ENCODE measurements around the gene WNK2.

The WNK2 gene

DNA sequence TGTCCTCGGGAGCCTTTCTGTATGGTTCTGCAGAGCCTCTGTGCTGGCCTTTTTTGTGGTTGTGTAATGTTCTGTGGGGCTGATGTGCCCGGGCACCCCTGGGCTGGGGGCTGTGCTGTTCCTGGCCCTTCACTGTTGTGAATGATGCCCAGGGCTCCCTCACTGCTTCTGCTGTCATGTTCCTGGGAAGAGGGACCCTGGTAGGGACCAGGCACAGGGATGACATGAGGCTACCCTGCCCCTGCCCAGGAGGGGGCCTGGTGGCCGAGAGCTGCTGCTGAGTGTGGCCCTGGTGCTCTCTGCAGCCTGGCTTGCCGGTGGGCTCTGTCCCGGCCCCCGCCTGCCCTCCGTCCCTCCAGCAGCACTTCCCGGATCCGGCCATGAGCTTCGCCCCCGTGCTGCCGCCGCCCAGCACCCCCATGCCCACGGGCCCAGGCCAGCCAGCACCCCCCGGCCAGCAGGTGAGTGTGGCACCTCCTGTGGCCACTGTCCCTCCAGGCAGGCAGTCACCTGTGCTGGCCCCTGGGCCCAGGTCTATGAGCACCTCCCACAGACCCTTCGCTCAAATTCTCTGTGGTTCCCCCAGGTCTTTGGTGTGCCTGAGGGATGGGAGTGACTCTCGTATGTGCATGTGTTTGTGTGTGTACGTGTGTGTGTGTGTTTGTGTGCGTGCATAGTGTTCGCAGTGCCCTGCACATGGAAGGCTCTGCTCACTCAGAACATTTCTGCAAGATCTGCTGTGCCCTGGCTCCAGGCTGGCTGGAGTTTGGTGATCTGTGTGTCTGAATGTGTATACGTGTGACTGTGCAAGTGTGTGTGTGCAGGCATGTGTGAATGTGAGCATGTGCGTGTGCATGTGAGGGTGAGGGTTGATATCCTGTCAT is 72.3 kb downstream of the WNK2 start:
- H3K4me3 ChIP-seq = no peak overlapping the region
- no peak for TF ChIP-seq EZH2 (IDR thresholded peaks at IDR 0.05)
- no peak overlapping the region for H3K27ac ChIP-seq
- no peaks in the 10 kb centered on the region for H3K36me3 ChIP-seq (ENCODE audit: insufficient read depth, low read length)
- H3K9ac ChIP-seq (ENCODE audit: insufficient read length) = no peak overlapping the region
- no peaks in the 10 kb centered on the region for H3K9me3 ChIP-seq (ENCODE audit: low read depth, low read length)
- DNase-seq (ENCODE audit: low read depth, low spot score) = no peak

DNA sequence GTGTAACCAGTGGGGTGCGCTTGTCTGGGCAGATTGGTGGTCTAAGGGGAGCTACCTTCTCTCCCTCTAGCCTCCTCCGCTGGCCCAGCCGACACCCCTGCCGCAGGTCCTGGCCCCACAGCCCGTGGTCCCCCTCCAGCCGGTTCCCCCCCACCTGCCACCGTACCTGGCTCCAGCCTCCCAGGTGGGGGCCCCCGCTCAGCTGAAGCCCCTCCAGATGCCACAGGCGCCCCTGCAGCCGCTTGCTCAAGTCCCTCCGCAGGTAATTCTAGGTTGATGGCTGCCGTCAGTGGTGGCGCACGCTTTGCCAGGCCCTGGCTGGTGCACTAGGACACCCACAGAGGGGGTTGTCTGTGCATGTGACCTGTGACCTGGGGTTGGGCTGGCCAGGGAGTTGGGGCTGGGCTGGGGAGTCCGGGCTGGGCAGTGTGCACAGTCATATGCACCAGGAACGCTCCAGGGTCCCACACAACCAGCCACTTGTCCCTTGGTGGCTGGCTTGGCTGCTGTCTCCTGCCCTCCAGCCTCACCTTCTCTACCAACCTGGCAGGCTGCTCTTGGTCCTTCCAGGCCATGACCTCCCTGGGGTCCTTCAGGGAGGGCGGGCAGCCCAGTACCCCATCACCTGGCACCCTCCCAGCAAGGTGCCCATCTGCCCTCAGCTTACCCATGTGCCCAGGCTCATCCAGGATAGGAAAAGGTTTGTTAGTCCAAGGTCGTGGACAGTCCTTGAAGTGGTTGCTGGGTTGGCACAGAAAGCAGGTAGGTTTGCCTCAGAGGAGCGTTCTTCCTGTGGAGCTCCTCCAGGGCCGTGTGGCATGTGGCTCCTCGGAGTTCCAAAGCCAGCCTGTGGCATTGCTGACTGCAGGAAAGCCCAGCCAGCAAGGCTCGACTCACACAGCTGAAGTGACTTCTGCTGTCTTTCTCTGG is 73.2 kb downstream of the WNK2 start:
- Histone ChIP-seq H3K36me3 (ENCODE audit: insufficient read depth, low read length) (no peaks in the 10 kb centered on the region), H3K9me3 (ENCODE audit: low read depth, low read length) (no peaks in the 10 kb centered on the region), H3K4me3 (no peak overlapping the region), H3K9ac (ENCODE audit: insufficient read length) (no peak overlapping the region), H3K27ac (no peak overlapping the region)
- TF ChIP-seq EZH2 (IDR thresholded peaks at IDR 0.05) = no peak
- no peak for TF ChIP-seq POLR2AphosphoS5 (IDR thresholded peaks at IDR 0.05; ENCODE audit: borderline replicate concordance, low read depth, low read length)
- no peak for TF ChIP-seq FOXP2 (optimal IDR thresholded peaks at IDR 0.05; ENCODE audit: control extremely low read depth, extremely low read length, insufficient read depth)
- DNase-seq (ENCODE audit: low read depth, low spot score) = no peak

DNA sequence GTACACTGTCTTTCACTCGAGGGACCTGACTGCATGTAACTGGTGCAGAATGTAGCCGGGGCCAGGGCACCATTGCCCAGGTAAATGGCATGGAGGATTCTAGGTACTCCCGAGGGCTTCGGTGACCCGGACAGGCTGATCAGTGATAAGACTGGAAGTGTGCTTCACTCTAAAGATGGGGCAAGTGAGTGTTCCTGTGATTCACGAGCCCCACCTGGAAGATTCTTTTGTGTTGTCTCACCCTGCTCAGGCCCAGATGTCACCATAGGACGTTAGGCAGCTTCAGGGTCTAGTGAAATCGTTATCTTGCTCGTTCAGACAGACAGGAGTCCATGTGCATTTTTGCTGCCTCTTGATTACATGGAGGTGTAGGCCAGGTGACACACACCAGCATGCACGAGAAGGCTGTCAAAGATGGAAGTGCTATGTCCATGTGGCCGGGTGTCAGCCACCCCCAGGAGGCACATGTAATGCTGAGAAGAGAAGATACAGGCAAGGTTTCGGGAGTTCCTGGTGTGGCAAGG is 73.9 kb downstream of the WNK2 start:
- Histone ChIP-seq H3K9me3 (ENCODE audit: low read depth, low read length) (no peaks in the 10 kb centered on the region), H3K36me3 (ENCODE audit: insufficient read depth, low read length) (no peaks in the 10 kb centered on the region), H3K9ac (ENCODE audit: insufficient read length) (no peak overlapping the region), H3K27ac (no peak overlapping the region), H3K4me3 (no peak overlapping the region)
- DNase-seq (ENCODE audit: low read depth, low spot score) = no peak
- TF ChIP-seq FOXP2 (optimal IDR thresholded peaks at IDR 0.05; ENCODE audit: control extremely low read depth, extremely low read length, insufficient read depth) = no peak
- TF ChIP-seq EZH2 (IDR thresholded peaks at IDR 0.05) = no peak
- TF ChIP-seq POLR2AphosphoS5 (IDR thresholded peaks at IDR 0.05; ENCODE audit: borderline replicate concordance, low read depth, low read length) = no peak

DNA sequence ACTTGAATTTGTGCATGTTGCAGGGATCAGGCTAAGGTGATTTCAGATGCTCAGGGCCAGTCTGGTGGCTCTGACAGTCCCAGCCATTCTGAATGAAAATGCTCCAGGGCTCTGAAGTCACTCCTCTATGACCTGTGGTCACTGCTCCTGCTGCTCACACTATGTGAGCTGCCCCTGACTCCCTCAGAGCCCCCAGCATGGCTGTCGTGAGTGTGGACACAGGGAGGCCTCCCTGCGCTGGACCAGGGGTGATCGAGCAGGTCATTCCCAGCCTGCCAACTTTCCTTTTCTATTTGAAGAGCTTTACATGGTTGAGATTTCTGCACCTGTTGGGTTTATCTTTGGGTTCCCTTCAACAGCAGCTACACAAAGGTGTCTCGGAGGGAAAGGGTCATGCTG is 74.5 kb downstream of the WNK2 start:
- no peak overlapping the region for H3K4me3 ChIP-seq
- no peak overlapping the region for H3K9ac ChIP-seq (ENCODE audit: insufficient read length)
- DNase-seq (ENCODE audit: low read depth, low spot score) = no peak
- TF ChIP-seq POLR2AphosphoS5 (IDR thresholded peaks at IDR 0.05; ENCODE audit: borderline replicate concordance, low read depth, low read length) (no peak), EZH2 (IDR thresholded peaks at IDR 0.05) (no peak), FOXP2 (optimal IDR thresholded peaks at IDR 0.05; ENCODE audit: control extremely low read depth, extremely low read length, insufficient read depth) (no peak)
- no peaks in the 10 kb centered on the region for H3K9me3 ChIP-seq (ENCODE audit: low read depth, low read length)
- no peaks in the 10 kb centered on the region for H3K36me3 ChIP-seq (ENCODE audit: insufficient read depth, low read length)
- no peak overlapping the region for H3K27ac ChIP-seq

DNA sequence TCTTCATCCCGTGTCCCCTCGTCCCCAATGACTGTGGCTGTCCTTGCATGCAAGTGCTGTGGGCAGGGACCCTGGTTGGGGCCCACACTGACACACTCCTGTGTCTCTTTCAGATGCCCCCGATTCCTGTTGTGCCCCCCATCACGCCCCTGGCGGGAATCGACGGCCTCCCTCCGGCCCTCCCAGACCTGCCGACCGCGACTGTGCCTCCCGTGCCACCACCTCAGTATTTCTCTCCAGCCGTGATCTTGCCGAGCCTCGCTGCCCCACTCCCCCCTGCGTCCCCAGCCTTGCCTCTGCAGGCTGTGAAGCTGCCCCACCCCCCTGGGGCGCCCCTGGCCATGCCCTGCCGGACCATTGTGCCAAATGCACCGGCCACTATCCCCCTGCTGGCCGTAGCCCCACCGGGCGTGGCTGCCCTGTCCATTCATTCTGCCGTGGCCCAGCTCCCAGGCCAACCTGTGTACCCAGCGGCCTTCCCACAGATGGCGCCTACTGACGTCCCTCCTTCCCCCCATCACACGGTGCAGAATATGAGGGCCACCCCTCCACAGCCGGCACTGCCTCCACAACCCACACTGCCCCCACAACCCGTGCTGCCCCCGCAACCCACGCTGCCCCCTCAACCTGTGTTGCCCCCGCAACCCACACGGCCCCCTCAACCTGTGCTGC is 75.0 kb downstream of the WNK2 start:
- Histone ChIP-seq H3K4me3 (no peak overlapping the region), H3K9me3 (ENCODE audit: low read depth, low read length) (no peaks in the 10 kb centered on the region), H3K36me3 (ENCODE audit: insufficient read depth, low read length) (no peaks in the 10 kb centered on the region), H3K9ac (ENCODE audit: insufficient read length) (no peak overlapping the region), H3K27ac (no peak overlapping the region)
- no peak for DNase-seq (ENCODE audit: low read depth, low spot score)
- TF ChIP-seq EZH2 (IDR thresholded peaks at IDR 0.05) (no peak), FOXP2 (optimal IDR thresholded peaks at IDR 0.05; ENCODE audit: control extremely low read depth, extremely low read length, insufficient read depth) (no peak), POLR2AphosphoS5 (IDR thresholded peaks at IDR 0.05; ENCODE audit: borderline replicate concordance, low read depth, low read length) (no peak)

DNA sequence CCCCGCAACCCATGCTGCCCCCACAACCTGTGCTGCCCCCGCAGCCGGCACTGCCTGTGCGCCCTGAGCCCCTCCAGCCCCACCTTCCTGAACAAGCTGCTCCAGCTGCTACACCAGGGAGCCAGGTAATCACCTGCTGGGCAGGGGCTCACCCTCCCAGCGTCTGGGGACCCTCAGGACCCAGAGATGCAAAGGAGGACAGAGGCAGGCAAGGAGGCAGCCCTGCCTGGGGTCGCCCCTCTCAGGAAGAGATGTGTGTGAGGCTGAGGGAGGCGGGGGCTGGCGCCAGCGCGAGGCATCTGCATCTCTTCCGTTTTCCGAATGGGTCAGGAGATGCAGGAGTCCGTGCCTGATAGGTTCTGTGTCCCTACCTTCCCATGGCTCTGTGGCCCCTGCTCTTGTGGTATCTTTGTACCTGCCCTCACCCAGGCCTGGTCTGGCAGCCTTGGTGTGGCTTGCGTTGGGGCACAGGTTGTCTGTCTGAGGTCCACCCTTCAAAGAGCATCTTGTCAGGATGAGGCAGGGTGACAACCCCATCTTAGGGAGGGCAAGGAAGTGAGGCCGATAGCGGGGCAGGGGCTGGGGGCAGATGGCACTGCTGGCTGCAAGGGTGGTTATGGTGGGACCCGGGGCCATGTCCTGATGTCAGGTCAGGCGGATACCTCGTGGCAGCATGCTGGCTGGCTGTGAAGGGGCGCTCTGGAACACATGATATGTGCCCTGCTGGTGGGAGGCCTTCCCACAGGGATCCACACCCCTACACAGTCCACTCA is 75.7 kb downstream of the WNK2 start:
- H3K4me3 ChIP-seq = no peak overlapping the region
- H3K9me3 ChIP-seq (ENCODE audit: low read depth, low read length) = no peaks in the 10 kb centered on the region
- DNase-seq (ENCODE audit: low read depth, low spot score) = no peak
- no peaks in the 10 kb centered on the region for H3K36me3 ChIP-seq (ENCODE audit: insufficient read depth, low read length)
- no peak overlapping the region for H3K27ac ChIP-seq
- no peak for TF ChIP-seq EZH2 (IDR thresholded peaks at IDR 0.05)
- no peak for TF ChIP-seq FOXP2 (optimal IDR thresholded peaks at IDR 0.05; ENCODE audit: control extremely low read depth, extremely low read length, insufficient read depth)
- TF ChIP-seq POLR2AphosphoS5 (IDR thresholded peaks at IDR 0.05; ENCODE audit: borderline replicate concordance, low read depth, low read length) = no peak
- H3K9ac ChIP-seq (ENCODE audit: insufficient read length) = no peak overlapping the region

DNA sequence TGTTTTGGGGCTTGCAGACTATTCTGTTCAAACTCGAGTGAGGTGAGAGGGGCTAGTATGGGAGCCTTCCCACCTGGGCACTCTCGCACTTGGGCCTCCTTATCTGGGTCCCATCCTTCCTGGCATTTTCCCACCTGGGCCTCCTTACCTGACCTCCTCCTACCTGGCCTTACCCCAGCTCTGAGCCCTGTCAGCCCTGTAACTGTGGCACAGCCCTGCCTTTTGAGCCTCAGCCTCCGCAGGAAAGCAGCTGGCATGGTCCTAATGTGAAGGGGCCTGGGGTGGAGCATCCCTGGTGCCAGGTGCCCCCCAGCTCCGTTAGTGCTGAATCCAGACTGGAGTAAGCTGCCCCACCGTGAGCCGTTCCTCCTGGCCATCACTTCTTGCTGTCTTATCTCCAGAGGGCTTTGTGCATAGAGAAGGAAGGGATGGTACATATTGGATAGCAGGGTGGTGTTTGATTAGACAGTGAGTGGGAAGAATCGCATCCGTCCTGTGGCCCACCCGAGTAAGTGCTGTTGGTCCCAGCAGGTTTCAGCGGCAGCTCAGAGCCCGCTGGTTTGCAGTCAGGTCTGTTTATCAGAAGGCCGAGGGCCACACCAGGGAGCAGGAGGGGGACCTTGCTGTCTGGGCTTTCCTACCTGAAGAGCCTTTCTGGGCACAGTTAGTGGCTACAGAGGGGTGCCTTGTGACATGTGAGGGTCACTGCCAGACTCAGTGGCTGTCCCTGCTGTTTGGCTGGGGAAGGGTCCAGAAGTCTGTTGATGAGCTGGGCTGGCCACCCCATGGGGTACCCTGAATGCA is 76.5 kb downstream of the WNK2 start:
- no peak overlapping the region for H3K27ac ChIP-seq
- no peak for DNase-seq (ENCODE audit: low read depth, low spot score)
- no peaks in the 10 kb centered on the region for H3K9me3 ChIP-seq (ENCODE audit: low read depth, low read length)
- no peak overlapping the region for H3K4me3 ChIP-seq
- H3K9ac ChIP-seq (ENCODE audit: insufficient read length) = no peak overlapping the region
- TF ChIP-seq FOXP2 (optimal IDR thresholded peaks at IDR 0.05; ENCODE audit: control extremely low read depth, extremely low read length, insufficient read depth) (no peak), POLR2AphosphoS5 (IDR thresholded peaks at IDR 0.05; ENCODE audit: borderline replicate concordance, low read depth, low read length) (no peak), EZH2 (IDR thresholded peaks at IDR 0.05) (no peak)
- H3K36me3 ChIP-seq (ENCODE audit: insufficient read depth, low read length) = no peaks in the 10 kb centered on the region
